AG09319 (cell line): ENCODE data around the gene REEP1.

Experiments used
- DNase-seq: peaks from one replicate; pipeline ENCODE4 v3.0.0-alpha.2; 2010; ENCODE audit warnings: low read depth; ENCODE audit errors: extremely low read depth
- TF ChIP-seq, protein P1 (sequence below): IDR thresholded peaks from 2 replicates; pipeline ENCODE4 v1.5.1; 2011; ENCODE audit warnings: low read depth, mild to moderate bottlenecking, inconsistent platforms, low read length, moderate library complexity

REEP1 gene

GRCh38 chr2:86176597-86176996 is 160.8 kb downstream of the REEP1 start:
- DNase-seq, result no peak
- TF ChIP-seq, protein P1, sequence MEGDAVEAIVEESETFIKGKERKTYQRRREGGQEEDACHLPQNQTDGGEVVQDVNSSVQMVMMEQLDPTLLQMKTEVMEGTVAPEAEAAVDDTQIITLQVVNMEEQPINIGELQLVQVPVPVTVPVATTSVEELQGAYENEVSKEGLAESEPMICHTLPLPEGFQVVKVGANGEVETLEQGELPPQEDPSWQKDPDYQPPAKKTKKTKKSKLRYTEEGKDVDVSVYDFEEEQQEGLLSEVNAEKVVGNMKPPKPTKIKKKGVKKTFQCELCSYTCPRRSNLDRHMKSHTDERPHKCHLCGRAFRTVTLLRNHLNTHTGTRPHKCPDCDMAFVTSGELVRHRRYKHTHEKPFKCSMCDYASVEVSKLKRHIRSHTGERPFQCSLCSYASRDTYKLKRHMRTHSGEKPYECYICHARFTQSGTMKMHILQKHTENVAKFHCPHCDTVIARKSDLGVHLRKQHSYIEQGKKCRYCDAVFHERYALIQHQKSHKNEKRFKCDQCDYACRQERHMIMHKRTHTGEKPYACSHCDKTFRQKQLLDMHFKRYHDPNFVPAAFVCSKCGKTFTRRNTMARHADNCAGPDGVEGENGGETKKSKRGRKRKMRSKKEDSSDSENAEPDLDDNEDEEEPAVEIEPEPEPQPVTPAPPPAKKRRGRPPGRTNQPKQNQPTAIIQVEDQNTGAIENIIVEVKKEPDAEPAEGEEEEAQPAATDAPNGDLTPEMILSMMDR, result no peak

DNA sequence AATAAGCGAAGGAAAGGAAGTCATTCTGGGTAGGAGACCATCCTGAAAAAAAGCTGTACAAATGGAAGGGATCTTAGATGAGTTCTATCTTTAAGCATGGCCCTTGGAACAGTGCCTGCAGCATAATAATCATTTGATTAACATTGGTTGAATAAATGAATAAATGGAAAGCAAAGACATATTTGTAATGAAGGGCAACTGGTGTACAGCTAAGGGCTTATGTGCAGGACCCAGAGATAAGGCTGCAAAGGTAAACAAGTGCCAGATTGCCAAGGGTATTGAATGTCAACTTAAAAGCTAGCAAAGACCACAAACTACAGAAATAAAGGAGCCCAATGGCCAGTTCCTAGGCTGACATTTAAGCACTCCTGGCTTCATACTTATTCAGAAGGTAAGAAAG is 161.6 kb downstream of the REEP1 start:
- DNase-seq, result no peak
- TF ChIP-seq, protein P1, result no peak

DNA sequence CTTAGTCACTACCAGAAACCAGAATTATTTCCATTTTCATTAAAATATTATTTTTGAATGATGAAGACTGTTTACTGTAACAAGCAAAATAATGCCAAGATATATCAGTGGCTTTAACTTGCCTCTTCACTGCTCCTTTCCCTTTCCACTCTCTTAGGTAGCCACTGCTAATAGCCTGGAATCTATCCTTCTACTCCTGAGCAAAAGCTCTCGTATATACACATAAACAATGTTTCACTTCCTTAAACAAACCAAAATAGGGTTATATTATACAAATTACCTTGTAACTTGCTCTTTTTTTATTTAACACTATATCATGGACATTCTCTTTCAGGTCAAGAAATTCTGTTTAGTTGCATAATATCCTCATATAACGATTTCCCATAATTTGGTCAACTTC is 163.0 kb downstream of the REEP1 start:
- TF ChIP-seq, protein P1, result no peak
- DNase-seq, result no peak

- DNase-seq, result no peak
- TF ChIP-seq, protein P1, result no peak
Measured at GRCh38 chr2:86172610-86173009, 164.8 kb downstream of the REEP1 start.

GRCh38 chr2:86171295-86171694 is 166.1 kb downstream of the REEP1 start:
- no peak for DNase-seq
- TF ChIP-seq, protein P1, result no peak

DNA sequence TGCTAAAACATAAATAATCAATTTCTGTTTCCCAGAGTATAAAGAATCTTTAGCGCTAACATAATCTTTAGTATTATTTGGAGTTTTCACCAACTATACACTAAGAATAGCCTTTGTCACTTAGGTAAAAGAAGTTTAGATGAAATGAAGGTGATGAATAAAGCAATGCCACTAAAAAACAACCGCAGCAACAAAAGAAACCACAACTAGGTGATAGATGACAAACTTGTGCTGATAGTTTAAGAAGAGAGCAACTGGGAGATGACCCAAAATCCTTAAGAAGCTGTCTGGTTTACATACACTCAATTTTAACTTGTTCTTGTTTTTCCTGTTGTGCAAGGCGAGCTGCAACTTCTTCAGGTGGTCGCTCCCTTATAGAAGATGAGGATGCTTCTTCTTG is 167.0 kb downstream of the REEP1 start:
- TF ChIP-seq, protein P1, result no peak
- no peak for DNase-seq
